Aorta (tissue), 5 donors: ENCODE data around the gene MACROD1. TPM values are rescaled to one million over a fixed set of nuclear protein-coding genes. Genes with fewer than 3 reads are reported as not detected.

Source experiments
- ATAC-seq: fragments of 200-7000 bp; cut with Tn5 transposase; one replicate; pipeline ENCODE4 v1.9.1; 2022; ENCODE audit warnings: moderate library complexity; ENCODE audit not compliant: low FRiP score
- DNase-seq, 2 donors: peaks; one replicate each; pipeline ENCODE4 v3.0.0-alpha.2; 2020
- H3K27ac ChIP-seq, 2 donors: one replicate each; pipeline ENCODE4 v1.5.1; 2013; ENCODE audit warnings: low read length in 2 of 2, mild to moderate bottlenecking in 2 of 2, moderate library complexity in 2 of 2, control low read depth in 1 of 2, inconsistent platforms in 1 of 2, low read depth in 1 of 2
- H3K27me3 ChIP-seq, 2 donors: one replicate each; pipeline ENCODE4 v1.6.1; 2013; ENCODE audit warnings: control low read depth in 1 of 2, low read length in 1 of 2, mild to moderate bottlenecking in 1 of 2, moderate library complexity in 1 of 2; ENCODE audit not compliant: insufficient read depth in 2 of 2, control insufficient read depth in 1 of 2
- H3K36me3 ChIP-seq, 2 donors: one replicate each; pipeline ENCODE4 v1.6.1; 2013; ENCODE audit warnings: control low read depth in 1 of 2, low read length in 1 of 2, mild to moderate bottlenecking in 1 of 2; ENCODE audit not compliant: insufficient read depth in 2 of 2, control insufficient read depth in 1 of 2
- H3K4me1 ChIP-seq, 2 donors: one replicate each; pipeline ENCODE4 v1.6.1; 2013; ENCODE audit warnings: low read length in 2 of 2, control low read depth in 1 of 2, mild to moderate bottlenecking in 1 of 2, moderate library complexity in 1 of 2; ENCODE audit not compliant: insufficient read depth in 2 of 2, control insufficient read depth in 1 of 2
- H3K4me3 ChIP-seq, 2 donors: one replicate each; pipeline ENCODE4 v1.5.1; 2013; ENCODE audit warnings: low read length in 2 of 2, control low read depth in 1 of 2, mild to moderate bottlenecking in 1 of 2
- H3K9me3 ChIP-seq: one replicate; pipeline ENCODE4 v1.6.1; 2013; ENCODE audit warnings: mild to moderate bottlenecking, low read length; ENCODE audit not compliant: control insufficient read depth
- WGBS, 2 donors: extraction: QIAGEN DNeasy Blood & Tissue Kit; methylation state at CpG; one replicate each; pipeline ENCODE4 v1.1.7; 2013; 5-methylcytosine and 5-hydroxymethylcytosine counted together
- intact Hi-C, 2 donors: fragments of 100-400 bp; cut with DNase I; formaldehyde crosslinking; loops; one replicate each; pipeline versions ENCODE4 v1.14.2 to v1.15.0; 2022
- polyA plus RNA-seq, 2 donors: library from polyadenylated mRNA; stranded (reverse); fragments of 200-250 nt; gene quantifications; one replicate each; pipeline ENCODE4 v1.2.3, GENCODE V29; 2013
- total RNA-seq, 2 donors: library from RNA; stranded (reverse); fragmentation: NEBNext Ultra II Directional; extraction: Animal tissue kit (Norgen Biotek cat#: 25700); gene quantifications; one replicate each; pipeline ENCODE4 v1.2.1, GENCODE V29; 2021
- donor health status: healthy with polysubstance abuse.
- donor health status: Bipolar disorder and iron deficiency.
- donor health status: DM: no; HTN: no; CAD: no.
- donor health status: DM: no; HTN: no; CAD: no.
- donor health status: DM: yes; HTN: yes; CAD: no.

MACROD1 gene
- total and polyA plus RNA-seq, 4 donors: 12.7 to 125 (median 65.2) TPM

GRCh38 chr11:64059339-64060140 is 106.4 kb downstream of the MACROD1 start:
- DNase-seq (no peak), ATAC-seq (no peak)
- intact Hi-C loops: no loop called here
- Histone ChIP-seq H3K27me3 (no peaks in the 10 kb centered on the region), H3K27ac (no peak overlapping the region), H3K4me1 (no peaks in the 10 kb centered on the region), H3K9me3 (no peaks in the 10 kb centered on the region), H3K4me3 (no peak overlapping the region), H3K36me3 (no peaks in the 10 kb centered on the region)
- WGBS, 2 donors: 77 to 82% methylated on average over 23 to 24 of the region's 24 CpGs

GRCh38 chr11:64058494-64058893 is 107.4 kb downstream of the MACROD1 start:
- WGBS, 2 donors: 91% methylated on average over 17 of the region's 17 CpGs
- Histone ChIP-seq H3K4me3 (no peak overlapping the region), H3K9me3 (no peaks in the 10 kb centered on the region), H3K4me1 (no peaks in the 10 kb centered on the region), H3K27ac (no peak overlapping the region), H3K27me3 (no peaks in the 10 kb centered on the region), H3K36me3 (no peaks in the 10 kb centered on the region)
- DNase-seq: no peak
- ATAC-seq: no peak
- intact Hi-C loops: no loop called here

GRCh38 chr11:64057890-64058289 is 108.0 kb downstream of the MACROD1 start:
- Histone ChIP-seq H3K36me3 (no peaks in the 10 kb centered on the region), H3K27ac (no peak overlapping the region), H3K9me3 (no peaks in the 10 kb centered on the region), H3K4me1 (no peaks in the 10 kb centered on the region), H3K4me3 (no peak overlapping the region), H3K27me3 (no peaks in the 10 kb centered on the region)
- no peak for ATAC-seq
- DNase-seq: no peak
- 92 to 94% methylated on average over 10 of the region's 10 CpGs for WGBS, 2 donors
- intact Hi-C loops: no loop called here

- no peaks in the 10 kb centered on the region for H3K9me3 ChIP-seq
- no peaks in the 10 kb centered on the region for H3K36me3 ChIP-seq
- ATAC-seq (no peak), DNase-seq (no peak)
- H3K4me1 ChIP-seq: no peaks in the 10 kb centered on the region
- intact Hi-C loops: no loop called here
- no peaks in the 10 kb centered on the region for H3K27me3 ChIP-seq
- no peak overlapping the region for H3K27ac ChIP-seq
- 82 to 87% methylated on average over 12 to 13 of the region's 13 CpGs for WGBS, 2 donors
- no peak overlapping the region for H3K4me3 ChIP-seq
Measured at GRCh38 chr11:64056861-64057260, 109.1 kb downstream of the MACROD1 start.

GRCh38 chr11:64056213-64056785 is 109.6 kb downstream of the MACROD1 start:
- intact Hi-C loops: no loop called here
- Histone ChIP-seq H3K4me1 (no peaks in the 10 kb centered on the region), H3K4me3 (no peak overlapping the region), H3K36me3 (no peaks in the 10 kb centered on the region), H3K27ac (no peak overlapping the region), H3K9me3 (no peaks in the 10 kb centered on the region), H3K27me3 (no peaks in the 10 kb centered on the region)
- WGBS, 2 donors: 91 to 92% methylated on average over 13 to 15 of the region's 15 CpGs
- DNase-seq (no peak), ATAC-seq (no peak)

GRCh38 chr11:64055077-64055476 is 110.8 kb downstream of the MACROD1 start:
- DNase-seq (no peak), ATAC-seq (no peak)
- Histone ChIP-seq H3K27me3 (no peaks in the 10 kb centered on the region), H3K36me3 (no peaks in the 10 kb centered on the region), H3K9me3 (no peaks in the 10 kb centered on the region), H3K4me1 (no peaks in the 10 kb centered on the region), H3K27ac (no peak overlapping the region), H3K4me3 (no peak overlapping the region)
- 69 to 71% methylated on average over 8 of the region's 8 CpGs for WGBS, 2 donors
- intact Hi-C loops: no loop called here

GRCh38 chr11:64053699-64054098 is 112.2 kb downstream of the MACROD1 start:
- H3K9me3 ChIP-seq: no peaks in the 10 kb centered on the region
- no peak overlapping the region for H3K27ac ChIP-seq
- H3K36me3 ChIP-seq: no peaks in the 10 kb centered on the region
- WGBS, 2 donors: 75 to 81% methylated on average over 15 of the region's 15 CpGs
- intact Hi-C loops: no loop called here
- H3K4me1 ChIP-seq: no peaks in the 10 kb centered on the region
- H3K27me3 ChIP-seq: no peaks in the 10 kb centered on the region
- DNase-seq: no peak
- H3K4me3 ChIP-seq: no peak overlapping the region
- no peak for ATAC-seq

GRCh38 chr11:64052938-64053622 is 112.8 kb downstream of the MACROD1 start:
- H3K4me1 ChIP-seq: no peaks in the 10 kb centered on the region
- no peak overlapping the region for H3K27ac ChIP-seq
- WGBS, 2 donors: 95 to 96% methylated on average over 11 of the region's 11 CpGs

More at GRCh38 chr11:64052938-64053622, 112.8 kb downstream of the MACROD1 start:
- Histone ChIP-seq H3K27me3 (no peaks in the 10 kb centered on the region), H3K9me3 (no peaks in the 10 kb centered on the region), H3K4me3 (no peak overlapping the region), H3K36me3 (no peaks in the 10 kb centered on the region)
- ATAC-seq (no peak), DNase-seq (no peak)
- intact Hi-C loops: no loop called here
